BJ (cell line): ENCODE measurements around the gene ZBTB39. TPM values are rescaled to one million over a fixed set of nuclear protein-coding genes. Genes with fewer than 3 reads are reported as not detected.
"Not testable (repeated sequence)": the region's sequence is repeated elsewhere in the genome, so short reads cannot be mapped to it uniquely, and the experiment has no call there.

Source experiments
- CTCF ChIA-PET: fragments of 350-600 bp; formaldehyde crosslinking; extraction: SDS; loops from one replicate; lab custom pipeline; 2021; ENCODE audit warnings: antibody characterized with exemption, inconsistent platforms; lab: Yijun Ruan, JAX
- POLR2A ChIA-PET: fragments of 300-600 bp; sonication (Branson Sonifier 250); formaldehyde crosslinking; extraction: SDS; loops from one replicate; lab custom pipeline; 2021; ENCODE audit warnings: antibody characterized with exemption; lab: Charles Lee
- DNase-seq: peaks from one replicate; pipeline ENCODE4 v3.0.0-alpha.2; 2011; ENCODE audit warnings: low read depth
- H3K27me3 ChIP-seq: 2 replicates; pipeline ENCODE4 v1.6.0; 2011; ENCODE audit warnings: low read length; ENCODE audit not compliant: control insufficient read depth, insufficient read depth
- H3K36me3 ChIP-seq: 2 replicates; pipeline ENCODE4 v1.5.1; 2011; ENCODE audit warnings: low read length; ENCODE audit not compliant: control insufficient read depth, insufficient read depth
- H3K4me3 ChIP-seq: 2 replicates; pipeline ENCODE4 v1.5.1; 2011; ENCODE audit warnings: low read depth, mild to moderate bottlenecking, control low read depth, low read length
- CTCF ChIP-seq: IDR thresholded peaks from 2 replicates; pipeline ENCODE4 v1.5.1; 2011; ENCODE audit warnings: low read depth, mild to moderate bottlenecking, control low read depth, inconsistent platforms, low read length, moderate library complexity; ENCODE audit not compliant: insufficient read depth
- polyA plus RNA-seq: library from polyadenylated mRNA; depleted of rRNA; stranded (reverse); fragments of >200 nt; gene quantifications from 2 replicates; pipeline ENCODE4 v1.2.3, GENCODE V29; 2011

ZBTB39 gene
- polyA plus RNA-seq, 1 experiment: 4.2 TPM

GRCh38 chr12:57019983-57020719 is 13.8 kb upstream of the ZBTB39 start:
- CTCF ChIA-PET: interaction anchor here (0.7 to 2.6 kb wide), 4 partner anchors 9 to 15 kb away, joined by 3 to 16 read pairs (median 4); no protein-coding TSS in a partner anchor
- Histone ChIP-seq H3K36me3 (no peaks in the 10 kb centered on the region), H3K4me3 (no peak overlapping the region), H3K27me3 (peaks cover 14% of the 10 kb centered on the region)
- POLR2A ChIA-PET: no interaction called here
- no peak for DNase-seq
- TF ChIP-seq CTCF: no peak

- Histone ChIP-seq H3K4me3 (no peak overlapping the region), H3K36me3 (no peaks in the 10 kb centered on the region), H3K27me3 (peaks cover 21% of the 10 kb centered on the region)
- no peak for DNase-seq
- ChIA-PET CTCF (interaction anchor here (1.4 to 2.6 kb wide), 3 partner anchors 11 to 50 kb away, joined by 3 to 16 read pairs (median 6); no protein-coding TSS in a partner anchor), POLR2A (no interaction called here)
- no peak for TF ChIP-seq CTCF
These were observed 12.6 kb upstream of the ZBTB39 start for GRCh38 chr12:57018906-57019305.

GRCh38 chr12:57018353-57018752 is 12.0 kb upstream of the ZBTB39 start:
- POLR2A ChIA-PET, DNase-seq, H3K4me3 ChIP-seq, H3K36me3 ChIP-seq: not testable (repeated sequence)
- H3K27me3 ChIP-seq: peaks cover 25% of the 10 kb centered on the region
- CTCF ChIA-PET: interaction anchor here (1.4 to 2.6 kb wide), 4 partner anchors 10 to 51 kb away, joined by 3 to 16 read pairs (median 5); no protein-coding TSS in a partner anchor

- no peaks in the 10 kb centered on the region for H3K36me3 ChIP-seq
These were observed 10.0 kb upstream of the ZBTB39 start, which contains the start of gene TAC3 for GRCh38 chr12:57016348-57016747. TSS of gene TAC3 (minus strand) at chr12:57016529. CDS start at chr12:57015797, 732 bp downstream.

GRCh38 chr12:57012600-57013465 is 6.5 kb upstream of the ZBTB39 start:
- ChIA-PET CTCF (interaction anchor here (0.6 to 1.2 kb wide), 2 partner anchors 14 to 50 kb away, joined by 3 to 5 read pairs; no protein-coding TSS in a partner anchor), POLR2A (no interaction called here)
- no peaks in the 10 kb centered on the region for H3K36me3 ChIP-seq
- DNase-seq: no peak
- H3K27me3 ChIP-seq: peaks cover 36% of the 10 kb centered on the region
- H3K4me3 ChIP-seq: no peak overlapping the region
- no peak for TF ChIP-seq CTCF

More at GRCh38 chr12:57016348-57016747, 10.0 kb upstream of the ZBTB39 start, which contains the start of gene TAC3:
- CTCF ChIA-PET: interaction anchor here (0.8 to 1.6 kb wide), 4 partner anchors 9 to 53 kb away, joined by 3 to 7 read pairs (median 5); no protein-coding TSS in a partner anchor
- DNase-seq: no peak
- TF ChIP-seq CTCF: no peak
- POLR2A ChIA-PET: no interaction called here
- Histone ChIP-seq H3K27me3 (peaks cover 36% of the 10 kb centered on the region), H3K4me3 (no peak within 1 kb of the TSS)
